ENCODE measurements around the gene ARID1B.

- no peak for TF ChIP-seq CREM (CRISPR knock-in tag; IDR thresholded peaks at IDR 0.05)
- no peak for TF ChIP-seq SMAD3 (CRISPR knock-in tag; IDR thresholded peaks at IDR 0.05; ENCODE audit: borderline replicate concordance)
- TF ChIP-seq ESRRA (CRISPR knock-in tag; IDR thresholded peaks at IDR 0.05; ENCODE audit: borderline replicate concordance): no peak
- TF ChIP-seq CTCF (IDR thresholded peaks at IDR 0.05): no peak
- no peak for TF ChIP-seq ZNF121 (CRISPR knock-in tag; IDR thresholded peaks at IDR 0.05)
- no peak for TF ChIP-seq USF2 (CRISPR knock-in tag; IDR thresholded peaks at IDR 0.05)
- no peak for TF ChIP-seq NFYB (CRISPR knock-in tag; conservative IDR thresholded peaks at IDR 0.05; ENCODE audit: low read depth)
- TF ChIP-seq ZNF512 (CRISPR knock-in tag; IDR thresholded peaks at IDR 0.05; ENCODE audit: borderline replicate concordance): no peak
- no peak for TF ChIP-seq ZNF396 (CRISPR knock-in tag; IDR thresholded peaks at IDR 0.05; ENCODE audit: borderline replicate concordance)
- no peak for TF ChIP-seq IRF2 (CRISPR knock-in tag; IDR thresholded peaks at IDR 0.05; ENCODE audit: borderline replicate concordance, low read depth)
- no peak for TF ChIP-seq GABPB1 (CRISPR knock-in tag; IDR thresholded peaks at IDR 0.05)
- no peak for TF ChIP-seq MAX (CRISPR knock-in tag; IDR thresholded peaks at IDR 0.05)
- TF ChIP-seq JUN (CRISPR knock-in tag; IDR thresholded peaks at IDR 0.05): no peak
- TF ChIP-seq FOXP4 (CRISPR knock-in tag; IDR thresholded peaks at IDR 0.05): no peak
Observed at GRCh38 chr6:156934069-156934460, 156.9 kb downstream of the ARID1B start.
